ENCODE data around the gene PIP4K2B. TPM values are rescaled to one million over a fixed set of nuclear protein-coding genes. Genes with fewer than 3 reads are reported as not detected.

The PIP4K2B gene
- total RNA-seq, 1 experiment from 2014 or later: 42.3 TPM

DNA sequence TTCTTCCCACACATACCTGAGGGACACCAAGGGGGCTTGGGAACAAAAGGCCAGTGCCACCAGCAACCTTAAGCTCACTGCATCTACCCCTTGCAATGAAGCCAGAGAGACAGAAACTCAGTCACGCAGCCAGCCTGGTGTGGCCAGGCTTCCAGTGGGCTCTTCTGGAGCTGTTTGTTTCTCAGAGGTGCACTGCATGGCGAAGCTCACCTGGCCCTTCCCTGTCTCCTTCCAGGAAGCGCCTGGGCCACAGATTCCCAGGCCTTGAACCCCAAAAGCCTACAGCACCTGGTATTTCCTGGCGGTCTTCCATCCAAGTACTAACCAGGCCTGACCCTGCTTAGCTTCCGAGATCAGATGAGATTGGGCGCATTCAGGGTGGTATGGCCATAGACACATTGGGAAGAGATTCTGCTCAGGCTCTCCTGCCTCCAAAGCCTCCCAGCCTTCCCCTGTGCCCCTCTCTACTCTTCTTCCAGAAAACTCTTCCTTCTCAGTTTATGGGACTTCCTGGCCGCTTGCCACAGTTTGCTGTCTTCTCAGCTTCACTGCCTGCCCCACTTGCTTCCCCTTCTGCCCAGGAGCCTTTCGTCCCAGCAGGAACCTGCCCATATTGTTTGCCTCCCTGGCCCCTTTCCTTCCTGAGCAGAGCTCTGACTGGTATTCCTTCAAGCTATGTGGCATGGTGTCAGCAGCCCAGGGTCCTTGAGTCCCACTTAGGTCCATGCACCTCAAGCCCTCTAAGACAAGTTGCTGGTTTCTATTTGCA, 67.6 kb downstream of the PIP4K2B start:
- Histone ChIP-seq H3K4me3 (ENCODE audit: low read depth in 2 of 2, low read length in 2 of 2) (peak overlapping the region; percentile 69 to 83), H3K27me3 (ENCODE audit: control insufficient read depth, insufficient read depth, low read length) (no peaks in the 10 kb centered on the region), H3K9me3 (ENCODE audit: control insufficient read depth, insufficient read depth, low read depth, low read length) (no peaks in the 10 kb centered on the region), H3K4me1 (ENCODE audit: control insufficient read depth, insufficient read depth, low read length) (peaks cover 39% of the 10 kb centered on the region), H3K36me3 (ENCODE audit: control insufficient read depth, insufficient read depth, low read length) (no peaks in the 10 kb centered on the region; the same call in 1 of the 2 replicates), H3K27ac (ENCODE audit: low read length) (peak overlapping the region; percentile 90)
- ChIA-PET POLR2A (no interaction called here), CTCF (no interaction called here)
- no peak for DNase-seq (ENCODE audit: low read depth, low spot score)
- intact Hi-C loops (cut with micrococcal nuclease; ENCODE audit: unreplicated experiment) (loop anchor here (5.0 kb wide), 1 partner anchor 54 kb away; no protein-coding TSS in a partner anchor), in situ Hi-C loops (cut with HindIII; ENCODE audit: low pct_unique_long_range_greater_than_20kb, low sequenced_read_pairs) (no loop called here)
- TF ChIP-seq, protein P1, sequence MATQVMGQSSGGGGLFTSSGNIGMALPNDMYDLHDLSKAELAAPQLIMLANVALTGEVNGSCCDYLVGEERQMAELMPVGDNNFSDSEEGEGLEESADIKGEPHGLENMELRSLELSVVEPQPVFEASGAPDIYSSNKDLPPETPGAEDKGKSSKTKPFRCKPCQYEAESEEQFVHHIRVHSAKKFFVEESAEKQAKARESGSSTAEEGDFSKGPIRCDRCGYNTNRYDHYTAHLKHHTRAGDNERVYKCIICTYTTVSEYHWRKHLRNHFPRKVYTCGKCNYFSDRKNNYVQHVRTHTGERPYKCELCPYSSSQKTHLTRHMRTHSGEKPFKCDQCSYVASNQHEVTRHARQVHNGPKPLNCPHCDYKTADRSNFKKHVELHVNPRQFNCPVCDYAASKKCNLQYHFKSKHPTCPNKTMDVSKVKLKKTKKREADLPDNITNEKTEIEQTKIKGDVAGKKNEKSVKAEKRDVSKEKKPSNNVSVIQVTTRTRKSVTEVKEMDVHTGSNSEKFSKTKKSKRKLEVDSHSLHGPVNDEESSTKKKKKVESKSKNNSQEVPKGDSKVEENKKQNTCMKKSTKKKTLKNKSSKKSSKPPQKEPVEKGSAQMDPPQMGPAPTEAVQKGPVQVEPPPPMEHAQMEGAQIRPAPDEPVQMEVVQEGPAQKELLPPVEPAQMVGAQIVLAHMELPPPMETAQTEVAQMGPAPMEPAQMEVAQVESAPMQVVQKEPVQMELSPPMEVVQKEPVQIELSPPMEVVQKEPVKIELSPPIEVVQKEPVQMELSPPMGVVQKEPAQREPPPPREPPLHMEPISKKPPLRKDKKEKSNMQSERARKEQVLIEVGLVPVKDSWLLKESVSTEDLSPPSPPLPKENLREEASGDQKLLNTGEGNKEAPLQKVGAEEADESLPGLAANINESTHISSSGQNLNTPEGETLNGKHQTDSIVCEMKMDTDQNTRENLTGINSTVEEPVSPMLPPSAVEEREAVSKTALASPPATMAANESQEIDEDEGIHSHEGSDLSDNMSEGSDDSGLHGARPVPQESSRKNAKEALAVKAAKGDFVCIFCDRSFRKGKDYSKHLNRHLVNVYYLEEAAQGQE (IDR thresholded peaks at IDR 0.05; ENCODE audit: insufficient read depth in 1 of 2, low read depth in 2 of 2, low read length in 1 of 2): no peak
- no peak for TF ChIP-seq TCF7L2 (IDR thresholded peaks at IDR 0.05; ENCODE audit: low read depth, low read length)
- TF ChIP-seq SIN3A (IDR thresholded peaks at IDR 0.05; ENCODE audit: borderline replicate concordance, insufficient read depth, low read depth, low read length): no peak
- TF ChIP-seq POLR2AphosphoS5 (IDR thresholded peaks at IDR 0.05; ENCODE audit: low read depth, low read length): no peak
- TF ChIP-seq, protein P2, sequence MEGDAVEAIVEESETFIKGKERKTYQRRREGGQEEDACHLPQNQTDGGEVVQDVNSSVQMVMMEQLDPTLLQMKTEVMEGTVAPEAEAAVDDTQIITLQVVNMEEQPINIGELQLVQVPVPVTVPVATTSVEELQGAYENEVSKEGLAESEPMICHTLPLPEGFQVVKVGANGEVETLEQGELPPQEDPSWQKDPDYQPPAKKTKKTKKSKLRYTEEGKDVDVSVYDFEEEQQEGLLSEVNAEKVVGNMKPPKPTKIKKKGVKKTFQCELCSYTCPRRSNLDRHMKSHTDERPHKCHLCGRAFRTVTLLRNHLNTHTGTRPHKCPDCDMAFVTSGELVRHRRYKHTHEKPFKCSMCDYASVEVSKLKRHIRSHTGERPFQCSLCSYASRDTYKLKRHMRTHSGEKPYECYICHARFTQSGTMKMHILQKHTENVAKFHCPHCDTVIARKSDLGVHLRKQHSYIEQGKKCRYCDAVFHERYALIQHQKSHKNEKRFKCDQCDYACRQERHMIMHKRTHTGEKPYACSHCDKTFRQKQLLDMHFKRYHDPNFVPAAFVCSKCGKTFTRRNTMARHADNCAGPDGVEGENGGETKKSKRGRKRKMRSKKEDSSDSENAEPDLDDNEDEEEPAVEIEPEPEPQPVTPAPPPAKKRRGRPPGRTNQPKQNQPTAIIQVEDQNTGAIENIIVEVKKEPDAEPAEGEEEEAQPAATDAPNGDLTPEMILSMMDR (IDR thresholded peaks at IDR 0.05): no peak
- ATAC-seq: no peak
- BruUV-seq (replicated peaks): no TSS peak

- Histone ChIP-seq H3K27ac (ENCODE audit: low read length) (peak overlapping the region; percentile 90), H3K9me3 (ENCODE audit: control insufficient read depth, insufficient read depth, low read depth, low read length) (no peaks in the 10 kb centered on the region), H3K36me3 (ENCODE audit: control insufficient read depth, insufficient read depth, low read length) (no peaks in the 10 kb centered on the region; the same call in 1 of the 2 replicates), H3K4me1 (ENCODE audit: control insufficient read depth, insufficient read depth, low read length) (peaks cover 39% of the 10 kb centered on the region), H3K4me3 (ENCODE audit: low read depth in 2 of 2, low read length in 2 of 2) (peak overlapping the region; percentile 69 to 83), H3K27me3 (ENCODE audit: control insufficient read depth, insufficient read depth, low read length) (no peaks in the 10 kb centered on the region)
- ATAC-seq: peak; percentile 36
- no TSS peak for BruUV-seq (replicated peaks)
- DNase-seq (ENCODE audit: low read depth, low spot score): no peak
- intact Hi-C loops (cut with micrococcal nuclease; ENCODE audit: unreplicated experiment) (loop anchor here (5.0 kb wide), 1 partner anchor 53 kb away; no protein-coding TSS in a partner anchor), in situ Hi-C loops (cut with HindIII; ENCODE audit: low pct_unique_long_range_greater_than_20kb, low sequenced_read_pairs) (no loop called here)
- ChIA-PET POLR2A (no interaction called here), CTCF (interaction anchor here (1.0 kb wide), 1 partner anchor 67 kb away, joined by 4 read pairs; no protein-coding TSS in a partner anchor)
- TF ChIP-seq SIN3A (IDR thresholded peaks at IDR 0.05; ENCODE audit: borderline replicate concordance, insufficient read depth, low read depth, low read length): no peak
- TF ChIP-seq TCF7L2 (IDR thresholded peaks at IDR 0.05; ENCODE audit: low read depth, low read length): no peak
- TF ChIP-seq, protein P1 (IDR thresholded peaks at IDR 0.05; ENCODE audit: insufficient read depth in 1 of 2, low read depth in 2 of 2, low read length in 1 of 2): no peak
- no peak; the same call in 1 of the 2 replicates for TF ChIP-seq POLR2AphosphoS5 (IDR thresholded peaks at IDR 0.05; ENCODE audit: low read depth, low read length)
These were observed 68.6 kb downstream of the PIP4K2B start for GRCh38 chr17:38730526-38731379.

Data from Panc1 (cell line).